ENCODE data around the gene EIF5. TPM values are rescaled to one million over a fixed set of nuclear protein-coding genes. Genes with fewer than 3 reads are reported as not detected.

EIF5 gene
- total and polyA plus RNA-seq, 2 of the 8 experiments (the other 6 are each of a cell fraction or from before 2014, with no cell fraction given), result 179 to 323 TPM

DNA sequence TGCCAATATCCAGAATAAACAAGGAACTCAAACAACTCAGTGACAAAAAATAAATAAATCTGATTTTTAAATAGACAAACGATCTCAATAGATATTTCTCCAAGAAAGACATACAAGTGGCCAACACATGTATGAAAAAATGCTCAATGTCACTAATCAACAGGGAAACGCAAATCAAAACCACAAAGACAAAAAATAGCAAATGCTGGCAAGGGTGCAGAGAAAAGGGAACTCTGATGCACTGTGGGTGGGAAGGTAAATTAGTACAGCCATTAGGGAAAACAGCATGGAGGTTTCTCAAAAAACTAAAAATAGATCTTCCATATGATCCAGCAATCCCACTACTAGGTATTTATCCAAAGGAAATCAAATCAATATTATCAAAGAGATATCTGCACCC is 3.5 kb upstream of the EIF5 start:
- no peak overlapping the region for H3K4ac ChIP-seq (replicated peaks; ENCODE audit: insufficient read length, low read depth, low read length)
- no peak overlapping the region; a peak in 1 of 4 replicates for H3K4me2 ChIP-seq (ENCODE audit: insufficient read depth in 1 of 2, low read depth in 2 of 2, low read length in 2 of 2)
- WGBS, 2 experiments (ENCODE audit: extremely low coverage in 1 of 2, insufficient coverage in 1 of 2, insufficient read length in 1 of 2, insufficient replicate concordance in 2 of 2, low coverage in 1 of 2, low lambda C conversion rate in 2 of 2, missing lambda C conversion rate in 1 of 2), result 60% methylated on average over 2 of the region's 2 CpGs; no CpG with 5 or more reads in 1 of the 2 experiments
- H2BK20ac ChIP-seq (ENCODE audit: low read length), result no peak overlapping the region
- TF ChIP-seq CBX8 (IDR thresholded peaks at IDR 0.05; ENCODE audit: borderline replicate concordance, low read depth, low read length), result no peak
- TF ChIP-seq, protein P1, sequence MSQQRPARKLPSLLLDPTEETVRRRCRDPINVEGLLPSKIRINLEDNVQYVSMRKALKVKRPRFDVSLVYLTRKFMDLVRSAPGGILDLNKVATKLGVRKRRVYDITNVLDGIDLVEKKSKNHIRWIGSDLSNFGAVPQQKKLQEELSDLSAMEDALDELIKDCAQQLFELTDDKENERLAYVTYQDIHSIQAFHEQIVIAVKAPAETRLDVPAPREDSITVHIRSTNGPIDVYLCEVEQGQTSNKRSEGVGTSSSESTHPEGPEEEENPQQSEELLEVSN (IDR thresholded peaks at IDR 0.05), result no peak
- no peak for TF ChIP-seq TAF1 (IDR thresholded peaks at IDR 0.05; ENCODE audit: low read depth, low read length)
- TF ChIP-seq TBP (IDR thresholded peaks at IDR 0.05; ENCODE audit: low read depth, low read length), result no peak
- TF ChIP-seq, protein P2, sequence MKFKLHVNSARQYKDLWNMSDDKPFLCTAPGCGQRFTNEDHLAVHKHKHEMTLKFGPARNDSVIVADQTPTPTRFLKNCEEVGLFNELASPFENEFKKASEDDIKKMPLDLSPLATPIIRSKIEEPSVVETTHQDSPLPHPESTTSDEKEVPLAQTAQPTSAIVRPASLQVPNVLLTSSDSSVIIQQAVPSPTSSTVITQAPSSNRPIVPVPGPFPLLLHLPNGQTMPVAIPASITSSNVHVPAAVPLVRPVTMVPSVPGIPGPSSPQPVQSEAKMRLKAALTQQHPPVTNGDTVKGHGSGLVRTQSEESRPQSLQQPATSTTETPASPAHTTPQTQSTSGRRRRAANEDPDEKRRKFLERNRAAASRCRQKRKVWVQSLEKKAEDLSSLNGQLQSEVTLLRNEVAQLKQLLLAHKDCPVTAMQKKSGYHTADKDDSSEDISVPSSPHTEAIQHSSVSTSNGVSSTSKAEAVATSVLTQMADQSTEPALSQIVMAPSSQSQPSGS (IDR thresholded peaks at IDR 0.05; ENCODE audit: low read length), result no peak
- no peak overlapping the region for H2AFZ ChIP-seq (ENCODE audit: low read length)
- no peak overlapping the region for H3K23ac ChIP-seq (ENCODE audit: insufficient read length)
- no peak overlapping the region for H2BK12ac ChIP-seq (ENCODE audit: low read depth, low read length)
- H3K79me1 ChIP-seq (ENCODE audit: low read depth, low read length), result peaks cover 5% of the 10 kb centered on the region
- CTCF ChIA-PET (ENCODE audit: partially characterized antibody), result no interaction called here
- H3K27ac ChIP-seq (ENCODE audit: low read depth, low read length), result no peak overlapping the region
- H3K36me3 ChIP-seq (ENCODE audit: control insufficient read depth in 2 of 4, insufficient read depth in 4 of 4, low read length in 3 of 4), result peaks cover 0 to 4% (median 1%) of the 10 kb centered on the region in 4 experiments; a peak in 6 of 8 replicates
- H3K79me2 ChIP-seq (ENCODE audit: control insufficient read depth in 1 of 2, insufficient read depth in 2 of 2, low read length in 2 of 2), result peaks cover 8 to 19% of the 10 kb centered on the region in 2 experiments; a peak in 3 of 4 replicates
- no peak overlapping the region for H3K9ac ChIP-seq (replicated peaks in 1 of 4; ENCODE audit: extremely low read depth in 1 of 4, low read depth in 3 of 4, low read length in 3 of 4)
- no peak overlapping the region for H3K14ac ChIP-seq (ENCODE audit: insufficient read length)
- H4K5ac ChIP-seq (ENCODE audit: insufficient read length, low read depth, low read length), result no peak overlapping the region
- H2AK5ac ChIP-seq (ENCODE audit: low read depth, low read length), result no peak overlapping the region
- no peaks in the 10 kb centered on the region for H3K9me3 ChIP-seq (ENCODE audit: insufficient read depth in 2 of 2, low read depth in 1 of 2, low read length in 1 of 2)
- FAIRE-seq (no peak), DNase-seq (ENCODE audit: low read depth in 1 of 2, low spot score in 2 of 2) (no peak)
- H4K91ac ChIP-seq (replicated peaks; ENCODE audit: insufficient read length, low read length), result no peak overlapping the region
- peaks cover 6% of the 10 kb centered on the region; the same call in 1 of the 2 replicates for H3K23me2 ChIP-seq (ENCODE audit: low read depth, low read length)
- no peaks in the 10 kb centered on the region for H3K27me3 ChIP-seq (replicated peaks in 1 of 4; ENCODE audit: control insufficient read depth in 3 of 4, extremely low read depth in 1 of 4, insufficient read depth in 3 of 4, low read length in 3 of 4)
- no peak overlapping the region for H2BK120ac ChIP-seq (replicated peaks; ENCODE audit: low read depth, low read length)
- H3K56ac ChIP-seq (replicated peaks; ENCODE audit: insufficient read length, low read depth, low read length), result no peak overlapping the region
- no peak overlapping the region for H2BK5ac ChIP-seq (ENCODE audit: low read depth, low read length)
- H3K4me1 ChIP-seq (replicated peaks in 1 of 4; ENCODE audit: control insufficient read depth in 3 of 4, insufficient read depth in 4 of 4, low read length in 3 of 4), result peaks cover 0 to 6% (median 2%) of the 10 kb centered on the region in 4 experiments; a peak in 3 of 7 replicates
- no peak overlapping the region for H3K18ac ChIP-seq (ENCODE audit: extremely low read depth, low read length)
- peaks cover 6 to 9% of the 10 kb centered on the region in 2 experiments for H4K20me1 ChIP-seq (replicated peaks in 1 of 2; ENCODE audit: control insufficient read depth in 1 of 2, insufficient read depth in 2 of 2, low read length in 2 of 2)
- no peak overlapping the region for H4K8ac ChIP-seq (ENCODE audit: extremely low read depth, insufficient read depth, low read length)
- H2BK15ac ChIP-seq (ENCODE audit: low read length), result no peak overlapping the region
- POLR2A ChIA-PET (ENCODE audit: partially characterized antibody), result interaction anchor here (1.0 to 15.8 kb wide), 2 partner anchors 10 to 17 kb away, joined by 3 to 229 read pairs; partner anchors contain the start of gene EIF5
- no peak overlapping the region for H3K4me3 ChIP-seq (ENCODE audit: extremely low read depth in 1 of 4, insufficient read depth in 2 of 4, low read depth in 3 of 4, low read length in 4 of 4)
